ENCODE data around the gene TUBB. TPM values are rescaled to one million over a fixed set of nuclear protein-coding genes. Genes with fewer than 3 reads are reported as not detected.

Gene TUBB
- total and polyA plus RNA-seq, 9 of the 15 experiments (the other 6 are each of a cell fraction or from before 2014, with no cell fraction given), result 971 to 2,870 (median 1,478) TPM

- TF ChIP-seq POLR2B (IDR thresholded peaks at IDR 0.05; ENCODE audit: low read depth, partially characterized antibody) (peak; percentile 95), SPI1 (IDR thresholded peaks at IDR 0.05; ENCODE audit: borderline replicate concordance, low read depth, low read length) (no peak), ZNF24 (IDR thresholded peaks at IDR 0.05) (no peak), ZBTB34 (CRISPR knock-in tag; IDR thresholded peaks at IDR 0.05) (no peak), FOXK2 (conservative IDR thresholded peaks at IDR 0.05 in 1 of 2, IDR thresholded peaks at IDR 0.05 in 1 of 2; ENCODE audit: low read depth in 2 of 2) (no peak), MEF2D (tag; conservative IDR thresholded peaks at IDR 0.05; ENCODE audit: low read depth) (no peak), NR2F6 (CRISPR knock-in tag; IDR thresholded peaks at IDR 0.05) (no peak), ZNF444 (CRISPR knock-in tag; IDR thresholded peaks at IDR 0.05) (no peak; the same call in 1 of the 2 replicates), STAT5B (CRISPR knock-in tag; IDR thresholded peaks at IDR 0.05) (no peak), E2F8 (IDR thresholded peaks at IDR 0.05; ENCODE audit: low read depth, partially characterized antibody) (peak; percentile 82), ZNF740 (CRISPR knock-in tag; IDR thresholded peaks at IDR 0.05) (no peak), ZNF740 (tag; IDR thresholded peaks at IDR 0.05) (no peak), HCFC1 (IDR thresholded peaks at IDR 0.05; ENCODE audit: low read depth, low read length) (no peak), GABPB2 (CRISPR knock-in tag; conservative IDR thresholded peaks at IDR 0.05) (no peak), SP1 (CRISPR knock-in tag; IDR thresholded peaks at IDR 0.05) (no peak), TCF3 (CRISPR knock-in tag; IDR thresholded peaks at IDR 0.05) (no peak), VEZF1 (CRISPR knock-in tag; IDR thresholded peaks at IDR 0.05) (peak; percentile 31; the same call in 1 of the 2 replicates), U2AF2 (optimal IDR thresholded peaks at IDR 0.05; ENCODE audit: low read depth, low read length) (no peak), IRF9 (tag; IDR thresholded peaks at IDR 0.05) (no peak), TAF1 (IDR thresholded peaks at IDR 0.05; ENCODE audit: control insufficient read depth, extremely low read depth, insufficient read depth, low read length, severe bottlenecking) (peak; percentile 20), GATAD2B (IDR thresholded peaks at IDR 0.05; ENCODE audit: borderline replicate concordance) (no peak)
These were observed 5.8 kb downstream of the TUBB start (continued) for GRCh38 chr6:30725713-30726505.

Measured in K562 (cell line).